WERI-Rb-1 (cell line): ENCODE results near the gene CAP2.
"Not testable (repeated sequence)": the region's sequence is repeated elsewhere in the genome, so short reads cannot be mapped to it uniquely, and the experiment has no call there.

Experiments
- DNase-seq: peaks from one replicate; pipeline ENCODE4 v3.0.0-alpha.2; 2020
- H3K27ac ChIP-seq: fragments of 250-450 bp; sonication (Bioruptor Pico); 2 replicates; pipeline ENCODE4 v1.5.1; 2020; ENCODE audit warnings: mild to moderate bottlenecking, moderate library complexity
- H3K27me3 ChIP-seq: fragments of 250-450 bp; sonication (Bioruptor Pico); 2 replicates; pipeline ENCODE4 v1.5.1; 2021; ENCODE audit warnings: mild to moderate bottlenecking, low read depth, moderate library complexity; ENCODE audit not compliant: insufficient read depth, severe bottlenecking
- H3K36me3 ChIP-seq: fragments of 250-450 bp; sonication (Bioruptor Pico); 2 replicates; pipeline ENCODE4 v1.5.1; 2020; ENCODE audit warnings: mild to moderate bottlenecking, moderate library complexity
- H3K4me3 ChIP-seq: 2 replicates; pipeline ENCODE4 v1.5.1; 2011; ENCODE audit warnings: low read depth, mild to moderate bottlenecking, control low read depth, low read length
- H3K9me3 ChIP-seq: fragments of 250-450 bp; sonication (Bioruptor Pico); 2 replicates; pipeline ENCODE4 v1.5.1; 2021; ENCODE audit warnings: mild to moderate bottlenecking, moderate library complexity; ENCODE audit not compliant: severe bottlenecking
- CTCF ChIP-seq: IDR thresholded peaks from 2 replicates; pipeline ENCODE4 v1.5.1; 2011; ENCODE audit warnings: low read depth, mild to moderate bottlenecking, control low read depth, inconsistent platforms, low read length

Gene CAP2

DNA sequence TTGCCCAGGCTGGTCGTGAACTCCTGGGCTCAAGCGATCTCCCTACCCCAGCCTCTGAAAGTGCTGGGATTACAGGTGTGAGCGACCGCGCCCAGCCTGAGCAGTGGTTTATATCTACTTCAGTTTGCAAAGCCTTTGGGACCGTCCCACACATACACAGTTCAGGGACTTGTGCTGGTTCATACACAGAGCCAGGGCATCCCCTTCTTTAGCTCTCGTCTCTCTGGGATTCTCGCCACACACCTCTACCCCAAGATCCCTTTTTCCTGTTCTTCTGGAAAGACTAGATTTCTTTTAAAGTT lies 12.5 kb downstream of the CAP2 start:
- H3K9me3 ChIP-seq = peaks cover 6% of the 10 kb centered on the region
- no peaks in the 10 kb centered on the region for H3K27me3 ChIP-seq
- H3K36me3 ChIP-seq = no peaks in the 10 kb centered on the region
- no peak for DNase-seq
- TF ChIP-seq CTCF = no peak
- no peak overlapping the region for H3K27ac ChIP-seq
- H3K4me3 ChIP-seq = no peak overlapping the region

GRCh38 chr6:17408081-17408480 lies 14.7 kb downstream of the CAP2 start:
- no peak for DNase-seq
- Histone ChIP-seq H3K27ac (no peak overlapping the region), H3K36me3 (no peaks in the 10 kb centered on the region), H3K9me3 (peaks cover 8% of the 10 kb centered on the region), H3K27me3 (no peaks in the 10 kb centered on the region), H3K4me3 (no peak overlapping the region)
- TF ChIP-seq CTCF = no peak

DNA sequence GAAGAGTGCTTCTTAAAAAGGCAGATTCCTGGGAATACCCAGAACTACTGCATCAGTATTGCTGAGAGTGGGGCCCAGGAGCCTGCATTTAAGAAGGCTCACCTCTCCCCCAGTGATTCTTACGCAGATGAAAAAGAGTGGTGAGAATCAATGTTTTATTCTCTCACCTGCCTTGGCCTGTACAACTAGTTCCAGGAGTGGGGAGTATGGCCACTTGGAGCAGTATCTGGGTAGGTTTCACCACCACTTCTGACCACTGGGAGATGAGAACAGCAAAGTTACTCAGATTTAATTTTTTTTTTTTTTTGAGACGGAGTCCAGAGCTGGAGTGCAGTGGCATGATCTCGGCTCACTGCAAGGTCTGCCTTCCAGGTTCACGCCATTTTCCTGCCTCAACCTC lies 16.9 kb downstream of the CAP2 start:
- Histone ChIP-seq H3K27ac (no peak overlapping the region), H3K36me3 (no peaks in the 10 kb centered on the region), H3K9me3 (peaks cover 11% of the 10 kb centered on the region), H3K4me3 (no peak overlapping the region), H3K27me3 (no peaks in the 10 kb centered on the region)
- no peak for TF ChIP-seq CTCF
- no peak for DNase-seq

DNA sequence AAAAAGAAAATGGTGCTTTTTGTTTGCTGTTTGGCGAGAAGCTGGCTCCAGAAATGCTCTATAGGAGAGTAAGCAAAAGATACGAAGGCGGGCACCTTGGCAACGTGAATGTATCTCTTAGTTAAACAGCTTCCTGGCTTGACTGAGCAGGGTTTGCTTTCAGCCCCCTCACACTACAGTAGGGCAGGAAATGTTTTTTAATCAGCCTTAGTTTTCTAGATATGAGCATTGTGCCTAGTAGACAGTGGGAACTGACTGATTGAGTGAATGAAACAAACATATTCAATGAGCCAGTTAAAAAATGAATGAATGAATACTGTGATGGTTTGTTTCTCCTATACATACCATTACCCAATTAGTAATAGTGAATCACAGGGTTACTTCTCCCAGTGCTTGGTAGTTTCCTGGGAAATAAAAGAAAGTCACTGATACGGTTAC lies 19.9 kb downstream of the CAP2 start:
- no peak for DNase-seq
- no peaks in the 10 kb centered on the region for H3K27me3 ChIP-seq
- H3K9me3 ChIP-seq = peaks cover 11% of the 10 kb centered on the region
- H3K36me3 ChIP-seq = no peaks in the 10 kb centered on the region
- H3K4me3 ChIP-seq = no peak overlapping the region
- no peak for TF ChIP-seq CTCF
- H3K27ac ChIP-seq = no peak overlapping the region

- not testable (repeated sequence) for DNase-seq, H3K4me3 ChIP-seq, H3K27ac ChIP-seq, H3K36me3 ChIP-seq, H3K27me3 ChIP-seq
- H3K9me3 ChIP-seq = peaks cover 11% of the 10 kb centered on the region
Observed at GRCh38 chr6:17414395-17414794, 21.0 kb downstream of the CAP2 start.

GRCh38 chr6:17415321-17415720 lies 21.9 kb downstream of the CAP2 start:
- Histone ChIP-seq H3K27me3 (no peaks in the 10 kb centered on the region), H3K9me3 (peaks cover 15% of the 10 kb centered on the region), H3K27ac (no peak overlapping the region), H3K36me3 (no peaks in the 10 kb centered on the region), H3K4me3 (no peak overlapping the region)
- no peak for TF ChIP-seq CTCF
- DNase-seq = no peak
